Peyer's patch (tissue), 4 donors: ENCODE measurements around the gene SPPL3. TPM values are rescaled to one million over a fixed set of nuclear protein-coding genes. Genes with fewer than 3 reads are reported as not detected.
A peak's percentile ranks its signal among the peaks of the same experiment; 100 is the strongest.
"Not testable (repeated sequence)": the region's sequence is repeated elsewhere in the genome, so short reads cannot be mapped to it uniquely, and the experiment has no call there.

Source experiments
- DNase-seq, 3 donors: peaks; one replicate each; pipeline ENCODE4 v3.0.0-alpha.2; 2017 to 2019
- H3K27ac ChIP-seq, 4 donors: fragments of 200-600 bp; sonication (generic); one replicate each; pipeline ENCODE4 v1.5.1; 2016 to 2019
- H3K27me3 ChIP-seq, 2 donors: fragments of 200-600 bp; sonication (generic); one replicate each; pipeline ENCODE4 v1.5.1; 2019
- H3K36me3 ChIP-seq, 3 donors: fragments of 200-600 bp; sonication (generic); one replicate each; pipeline ENCODE4 v1.5.1; 2016 to 2019
- H3K4me1 ChIP-seq, 4 donors: fragments of 200-600 bp; sonication (generic); one replicate each; pipeline ENCODE4 v1.5.1; 2016 to 2019
- H3K4me3 ChIP-seq, 4 donors: fragments of 200-600 bp; sonication (generic); 1 replicate in 3 of 4; 2 replicates in 1 of 4; pipeline ENCODE4 v1.5.1; 2016 to 2019; ENCODE audit warnings: mild to moderate bottlenecking in 1 of 4
- H3K9me3 ChIP-seq, 4 donors: fragments of 200-600 bp; sonication (generic); one replicate each; pipeline ENCODE4 v1.5.1; 2016 to 2019; ENCODE audit warnings: mild to moderate bottlenecking in 1 of 4
- CTCF ChIP-seq, 6 experiments: fragments of 450-650 bp in 4 of 6; fragments of 200-600 bp in 2 of 6; sonication (generic) in 1 of 6; IDR thresholded peaks; one replicate each; pipeline ENCODE4 v1.5.1; 2017 to 2019; ENCODE audit warnings: antibody characterized with exemption in 6 of 6, mild to moderate bottlenecking in 3 of 6, moderate library complexity in 1 of 6
- POLR2A ChIP-seq, 2 donors: fragments of 450-650 bp; IDR thresholded peaks; one replicate each; pipeline ENCODE4 v1.5.1; 2017; ENCODE audit warnings: antibody characterized with exemption in 2 of 2, mild to moderate bottlenecking in 2 of 2, moderate library complexity in 2 of 2
- total RNA-seq, 4 donors: library from RNA; depleted of rRNA; stranded (reverse); fragments of >200 nt; gene quantifications; one replicate each; pipeline ENCODE4 v1.1.0, GENCODE V29; 2016

SPPL3 gene
- total RNA-seq, result 10 to 100 TPM; 26.4 to 50.2 (median 34.9) TPM

- H3K4me3 ChIP-seq, result peak within 1 kb of the TSS; percentile 96 to 100 (median 98)
- peak within 1 kb of the TSS; percentile 93 to 98 (median 96) for H3K27ac ChIP-seq
- TF ChIP-seq POLR2A (IDR thresholded peaks at IDR 0.05) (peak; percentile 52 to 70), CTCF (IDR thresholded peaks at IDR 0.05) (no peak)
- H3K9me3 ChIP-seq, result no peaks in the 10 kb centered on the region
- H3K4me1 ChIP-seq, result peaks cover 0 to 20% (median 9%) of the 10 kb centered on the region in 4 donors
- DNase-seq, result peak; percentile 93 to 97 (median 97)
- no peaks in the 10 kb centered on the region for H3K36me3 ChIP-seq
- H3K27me3 ChIP-seq, result no peaks in the 10 kb centered on the region
These were observed at the start of gene SPPL3 for GRCh38 chr12:120904197-120904773. SPPL3 (minus strand) TSS chr12:120904358; CDS start chr12:120903867, 491 bp downstream.

- H3K4me3 ChIP-seq, result no peak overlapping the region
- no peak overlapping the region for H3K27ac ChIP-seq
- DNase-seq, result no peak
- H3K36me3 ChIP-seq, result no peaks in the 10 kb centered on the region
- H3K9me3 ChIP-seq, result no peaks in the 10 kb centered on the region
- TF ChIP-seq POLR2A (IDR thresholded peaks at IDR 0.05) (no peak), CTCF (IDR thresholded peaks at IDR 0.05) (no peak)
- H3K27me3 ChIP-seq, result no peaks in the 10 kb centered on the region
- no peaks in the 10 kb centered on the region for H3K4me1 ChIP-seq
These were observed 46.6 kb upstream of the SPPL3 start for GRCh38 chr12:120950807-120951206.

GRCh38 chr12:120950260-120950799 lies 46.2 kb upstream of the SPPL3 start:
- H3K36me3 ChIP-seq, H3K4me1 ChIP-seq, H3K4me3 ChIP-seq, H3K27me3 ChIP-seq, H3K27ac ChIP-seq, H3K9me3 ChIP-seq, DNase-seq: not testable (repeated sequence)

GRCh38 chr12:120945516-120945915 lies 41.4 kb upstream of the SPPL3 start:
- H3K4me1 ChIP-seq, H3K4me3 ChIP-seq, H3K27me3 ChIP-seq: not testable (repeated sequence)

GRCh38 chr12:120944645-120945217 lies 40.6 kb upstream of the SPPL3 start:
- Histone ChIP-seq H3K9me3 (no peaks in the 10 kb centered on the region), H3K4me1 (no peaks in the 10 kb centered on the region), H3K36me3 (no peaks in the 10 kb centered on the region), H3K27ac (no peak overlapping the region), H3K4me3 (no peak overlapping the region), H3K27me3 (no peaks in the 10 kb centered on the region)
- peak; percentile 43 to 82 (median 75) for DNase-seq
- TF ChIP-seq CTCF (IDR thresholded peaks at IDR 0.05), result peak; percentile 45 to 71 (median 68)
- TF ChIP-seq POLR2A (IDR thresholded peaks at IDR 0.05), result no peak

More at GRCh38 chr12:120945516-120945915, 41.4 kb upstream of the SPPL3 start:
- not testable (repeated sequence) for DNase-seq, H3K9me3 ChIP-seq, H3K27ac ChIP-seq, H3K36me3 ChIP-seq

GRCh38 chr12:120943482-120943881 lies 39.3 kb upstream of the SPPL3 start:
- TF ChIP-seq POLR2A (IDR thresholded peaks at IDR 0.05) (no peak), CTCF (IDR thresholded peaks at IDR 0.05) (no peak)
- H3K27ac ChIP-seq, result no peak overlapping the region
- DNase-seq, result no peak
- H3K4me1 ChIP-seq, result no peaks in the 10 kb centered on the region
- no peaks in the 10 kb centered on the region for H3K27me3 ChIP-seq
- no peak overlapping the region for H3K4me3 ChIP-seq
- H3K9me3 ChIP-seq, result no peaks in the 10 kb centered on the region
- no peaks in the 10 kb centered on the region for H3K36me3 ChIP-seq
